GM19397 (cell line): ENCODE measurements around the gene HBS1L.

ENCODE experiments used
- ATAC-seq: cut with Tn5 transposase; IDR thresholded peaks from one replicate; pipeline ENCODE4 v1.9.1; 2021; ENCODE audit warnings: mild to moderate bottlenecking, moderate library complexity; ENCODE audit not compliant: unreplicated experiment

Gene HBS1L

DNA sequence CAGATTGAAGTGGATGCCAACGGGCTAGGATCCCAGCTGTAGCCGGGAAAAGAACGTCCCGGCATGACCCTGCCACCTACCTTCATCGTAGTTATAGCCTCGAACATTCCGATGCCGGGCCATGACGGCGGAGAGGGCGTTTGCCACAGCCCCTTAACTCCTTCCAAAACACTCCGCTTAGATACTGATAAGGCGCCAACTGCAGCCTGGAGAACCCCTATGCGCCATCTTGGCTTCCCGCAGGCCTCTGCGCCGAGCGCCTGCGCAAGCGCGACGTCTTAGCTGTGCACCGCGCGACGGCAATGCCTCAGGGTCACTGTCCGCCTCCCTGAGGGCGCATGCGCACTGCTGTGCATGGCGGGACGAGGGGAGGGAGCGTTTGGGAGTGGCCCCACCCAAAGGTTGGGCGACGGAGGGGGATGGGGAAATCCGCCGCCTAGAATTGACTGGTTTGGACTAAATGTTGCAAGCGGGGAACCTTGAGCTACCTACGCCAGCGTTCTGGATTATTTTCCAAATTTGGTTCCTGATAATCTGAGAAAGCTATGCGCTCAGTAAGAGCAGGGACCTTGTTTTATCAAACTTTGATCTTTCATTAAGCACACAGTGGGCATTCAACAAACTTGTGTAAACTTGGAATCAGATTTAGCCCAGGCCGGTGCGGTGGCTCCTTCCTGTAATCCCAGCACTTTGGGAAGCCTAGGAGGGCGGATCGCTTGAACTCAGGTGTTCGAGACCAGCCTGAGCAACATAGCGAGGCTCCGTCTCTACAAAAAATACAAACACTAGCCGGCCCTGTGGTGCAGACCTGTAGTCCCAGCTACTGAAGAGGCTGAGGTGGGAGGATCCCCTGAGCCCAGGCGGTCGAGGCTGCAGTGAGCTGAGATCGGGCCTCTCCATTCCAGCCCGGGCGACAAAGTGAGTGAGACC, at the start of gene HBS1L:
Gene HBS1L (minus strand): TSS at position 254 of the 930 bp plus-strand sequence. CDS start 131 bp downstream, at position 123.
- ATAC-seq, result peak; percentile 99

GRCh38 chr6:135104199-135104598, 49.6 kb upstream of the HBS1L start:
- ATAC-seq, result no peak

- no peak for ATAC-seq
These were observed 47.6 kb upstream of the HBS1L start for GRCh38 chr6:135102191-135102590.

- no peak for ATAC-seq
These were observed 42.5 kb upstream of the HBS1L start for GRCh38 chr6:135097172-135097571.

DNA sequence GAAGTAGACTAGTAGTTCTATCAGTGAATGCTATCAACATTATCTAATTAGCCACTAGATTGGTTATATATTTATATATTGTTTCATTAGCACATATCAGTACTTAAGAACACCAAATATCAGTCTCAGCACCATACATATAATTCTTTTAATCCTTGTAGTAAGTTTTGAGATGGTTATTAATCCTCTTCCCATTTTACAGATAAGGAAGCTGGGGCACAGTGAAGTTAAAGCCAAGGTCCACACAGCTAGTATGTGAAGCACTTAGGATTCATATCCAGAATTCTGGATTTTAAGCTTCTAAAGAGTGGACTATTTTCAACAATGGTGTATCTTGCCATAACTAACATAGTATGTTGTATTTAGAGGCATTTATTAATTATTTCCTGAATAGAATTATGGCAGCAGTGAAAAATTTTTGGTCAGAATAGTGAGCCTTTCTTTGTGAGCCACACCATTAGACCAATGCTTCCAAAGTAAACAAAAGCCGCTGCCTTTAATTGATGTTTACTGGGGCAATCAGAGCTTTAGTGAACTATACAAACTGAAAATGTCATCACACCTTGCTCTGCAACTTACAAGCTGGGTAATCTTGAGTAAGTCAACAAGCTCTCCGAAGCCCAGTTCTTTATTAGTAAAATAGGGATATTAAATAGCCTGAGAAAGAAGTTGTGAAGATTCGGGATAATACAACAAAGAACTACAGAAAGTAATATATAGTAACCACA, 41.9 kb upstream of the HBS1L start:
- no peak for ATAC-seq

DNA sequence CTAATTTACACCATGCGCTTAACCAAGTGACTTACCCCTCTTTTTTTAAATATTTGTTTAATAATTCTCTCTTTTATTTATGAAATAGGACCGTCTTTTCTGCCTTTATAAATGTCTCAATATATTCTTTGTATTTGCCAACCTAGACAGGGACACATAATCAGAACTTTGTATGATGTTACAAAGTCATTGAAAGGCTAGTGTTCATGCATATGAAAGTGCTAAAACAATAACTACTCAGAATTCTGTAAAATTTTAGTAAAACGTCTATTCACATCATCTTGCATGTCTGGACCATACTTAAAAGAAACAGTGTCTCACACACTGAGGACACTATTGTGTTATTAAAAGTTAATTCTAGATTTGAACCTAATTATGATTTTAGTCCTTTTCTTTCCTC, 41.1 kb upstream of the HBS1L start:
- no peak for ATAC-seq

GRCh38 chr6:135094403-135094821, 39.8 kb upstream of the HBS1L start:
- ATAC-seq, result no peak

DNA sequence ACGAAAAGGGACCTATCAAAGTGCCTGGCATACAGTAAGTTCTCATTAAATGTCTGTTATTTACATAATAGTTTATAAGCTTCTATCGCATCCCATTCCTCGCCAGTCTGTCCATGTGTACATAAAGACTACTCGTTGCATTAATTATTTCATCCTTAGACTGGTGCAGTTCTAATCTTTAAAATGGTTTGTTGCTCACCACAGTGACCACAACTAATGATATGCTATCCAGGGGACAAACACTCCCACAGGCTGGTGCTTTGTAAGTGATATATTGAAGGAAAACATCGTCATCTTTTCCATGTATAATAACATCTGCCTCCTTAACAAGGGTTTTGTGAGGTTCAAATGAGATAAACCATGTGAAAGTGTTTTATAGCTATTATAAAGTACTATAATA, 39.0 kb upstream of the HBS1L start:
- ATAC-seq, result no peak

- ATAC-seq, result no peak
These were observed 38.1 kb upstream of the HBS1L start for GRCh38 chr6:135092724-135093123.

DNA sequence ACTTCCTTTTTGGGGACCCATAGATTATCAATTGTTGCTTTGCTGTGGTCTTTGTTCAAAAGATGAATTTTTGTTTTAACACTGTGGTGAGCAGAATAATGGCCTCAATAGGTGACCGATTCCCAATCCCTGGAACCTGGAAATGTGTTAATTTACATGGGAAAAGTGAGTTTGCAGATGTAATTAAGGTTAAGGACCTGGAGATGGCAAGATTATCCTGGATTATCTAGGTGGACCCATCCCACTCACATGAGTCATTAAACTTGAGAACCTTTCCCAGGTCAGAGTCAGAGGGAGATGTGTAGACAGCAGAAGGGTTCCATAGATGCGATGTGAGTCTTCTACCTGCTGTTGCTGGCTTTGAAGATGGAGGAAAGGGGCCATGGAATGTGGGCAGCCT, 36.2 kb upstream of the HBS1L start:
- ATAC-seq, result no peak

- ATAC-seq, result no peak
These were observed 35.3 kb upstream of the HBS1L start for GRCh38 chr6:135089901-135090300.

GRCh38 chr6:135088818-135089809, 34.5 kb upstream of the HBS1L start:
- peak; percentile 60 for ATAC-seq

GRCh38 chr6:135088281-135088680, 33.7 kb upstream of the HBS1L start:
- ATAC-seq, result no peak

GRCh38 chr6:135087803-135088202, 33.2 kb upstream of the HBS1L start:
- no peak for ATAC-seq

DNA sequence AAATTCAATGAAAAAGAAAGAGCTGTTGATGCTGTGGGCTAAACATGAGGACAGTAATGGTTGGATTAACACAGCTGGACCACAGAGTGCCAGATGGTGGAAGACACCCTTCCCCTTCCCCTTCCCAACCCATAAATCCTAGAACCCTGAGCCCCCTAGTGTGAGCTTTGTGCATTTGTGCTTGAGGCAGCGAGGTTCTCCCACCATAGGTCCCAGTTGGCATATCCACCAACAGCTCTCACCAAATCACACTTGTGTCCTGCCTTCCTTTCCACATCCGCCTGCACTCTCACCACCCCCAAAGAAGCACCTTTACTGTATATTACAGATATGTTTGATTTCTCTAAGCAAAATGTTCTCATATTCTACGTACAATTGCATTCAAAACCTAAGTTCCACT, 32.8 kb upstream of the HBS1L start:
- no peak for ATAC-seq

DNA sequence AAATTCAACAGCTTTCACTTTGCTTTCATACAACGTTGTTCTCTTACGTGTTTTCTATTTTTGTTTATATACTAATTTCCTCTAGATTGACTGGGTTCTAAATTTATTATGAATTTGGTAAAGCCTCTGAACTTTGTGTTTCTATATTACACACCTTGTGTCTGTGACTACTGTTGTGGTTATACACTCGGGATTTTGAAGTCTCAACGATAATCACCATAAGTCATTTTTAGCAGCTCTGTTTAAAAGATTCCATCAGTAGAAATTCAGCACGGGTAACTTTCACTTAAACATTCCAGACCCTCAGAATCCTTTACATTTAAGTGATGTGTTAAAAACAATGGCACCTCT, 31.8 kb upstream of the HBS1L start:
- no peak for ATAC-seq

DNA sequence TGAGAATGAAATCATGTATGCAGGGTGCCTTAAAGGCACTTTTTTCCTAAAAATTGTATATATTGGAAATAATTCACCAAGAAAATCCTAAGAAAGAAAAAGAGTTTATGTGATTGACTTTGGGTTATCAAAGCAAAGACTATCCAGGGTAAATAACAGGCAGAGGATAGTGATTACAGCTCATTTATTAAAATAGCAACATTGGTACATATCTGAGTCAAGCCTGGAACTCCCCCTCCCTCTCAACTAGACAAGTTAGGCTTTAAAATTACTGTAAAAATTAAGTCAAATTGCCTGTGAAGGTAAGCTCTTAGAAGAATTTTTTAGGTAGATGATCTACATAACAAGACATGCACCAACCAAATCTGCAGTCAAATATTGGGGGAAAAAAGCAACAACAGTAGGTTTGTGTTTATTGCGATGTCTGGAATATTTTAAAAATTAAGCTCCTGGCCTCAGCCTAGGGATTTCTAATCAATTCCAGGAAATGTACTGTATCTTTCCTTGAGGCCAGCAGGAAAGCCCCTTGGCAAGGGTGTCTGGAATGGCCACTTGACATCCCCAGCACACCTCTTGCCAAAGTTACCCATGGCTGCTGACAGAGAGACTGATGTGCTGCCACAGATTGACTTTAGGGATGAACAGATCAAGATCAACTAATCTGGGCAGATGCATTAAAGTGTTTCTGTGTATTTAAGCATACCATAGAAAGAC, 31.2 kb upstream of the HBS1L start:
- ATAC-seq, result no peak

- no peak for ATAC-seq
These were observed 30.3 kb upstream of the HBS1L start for GRCh38 chr6:135084916-135085269.

DNA sequence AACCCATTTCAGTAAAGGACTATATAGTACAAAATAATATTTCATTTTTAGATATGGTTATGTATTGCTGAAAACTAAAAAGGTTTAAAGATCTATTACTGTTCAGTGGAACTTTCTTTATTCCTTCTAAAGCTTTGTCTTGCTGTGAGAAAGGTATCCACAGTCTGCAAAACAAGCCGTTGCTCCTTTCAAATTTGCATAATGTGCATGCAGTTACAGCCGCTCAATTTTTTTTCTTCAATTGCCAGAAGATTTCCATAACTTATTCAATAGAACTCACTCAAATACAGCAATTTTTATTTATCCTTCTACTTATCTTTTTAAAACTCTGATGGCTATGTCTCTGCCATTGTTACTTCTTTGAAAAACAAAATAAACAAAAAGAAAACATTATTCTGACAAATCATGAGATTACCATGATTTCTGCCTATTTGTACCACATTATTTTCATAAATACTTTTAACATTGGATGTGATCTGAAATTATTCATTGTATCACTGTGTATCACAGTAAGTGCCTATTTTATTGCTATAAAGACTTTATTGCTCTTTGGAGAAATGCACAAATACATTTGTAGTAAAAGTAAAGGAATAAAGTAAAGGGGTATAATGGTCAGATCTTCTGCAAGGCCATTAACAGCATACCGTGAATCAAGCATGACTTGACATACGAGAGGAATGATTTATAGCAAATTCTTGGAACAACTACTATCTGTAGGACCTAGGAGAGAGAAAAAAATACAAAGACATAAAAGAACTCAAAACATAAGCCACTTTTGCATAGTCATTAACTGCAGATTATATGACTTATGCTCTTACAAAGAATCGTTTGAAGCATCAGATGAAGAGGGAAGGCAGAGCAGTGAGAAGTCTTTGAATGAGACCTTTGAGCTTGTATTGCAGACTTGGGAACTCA, 29.6 kb upstream of the HBS1L start:
- no peak for ATAC-seq
